LNCaP clone FGC (cell line): ENCODE results near the gene CDC42EP5.

ENCODE experiments used
- DNase-seq: peaks from one replicate; pipeline ENCODE4 v3.0.0-alpha.2; 2011; ENCODE audit warnings: low read depth
- H3K4me3 ChIP-seq: 2 replicates; pipeline ENCODE4 v1.5.1; 2011; ENCODE audit warnings: mild to moderate bottlenecking, low read depth, low read length, control low read depth
- TF ChIP-seq, protein P1 (sequence below): IDR thresholded peaks from 2 replicates; pipeline ENCODE4 v1.5.1; 2012; ENCODE audit warnings: mild to moderate bottlenecking; ENCODE audit not compliant: control insufficient read depth, insufficient read depth; ENCODE audit errors: extremely low read depth

CDC42EP5 gene

DNA sequence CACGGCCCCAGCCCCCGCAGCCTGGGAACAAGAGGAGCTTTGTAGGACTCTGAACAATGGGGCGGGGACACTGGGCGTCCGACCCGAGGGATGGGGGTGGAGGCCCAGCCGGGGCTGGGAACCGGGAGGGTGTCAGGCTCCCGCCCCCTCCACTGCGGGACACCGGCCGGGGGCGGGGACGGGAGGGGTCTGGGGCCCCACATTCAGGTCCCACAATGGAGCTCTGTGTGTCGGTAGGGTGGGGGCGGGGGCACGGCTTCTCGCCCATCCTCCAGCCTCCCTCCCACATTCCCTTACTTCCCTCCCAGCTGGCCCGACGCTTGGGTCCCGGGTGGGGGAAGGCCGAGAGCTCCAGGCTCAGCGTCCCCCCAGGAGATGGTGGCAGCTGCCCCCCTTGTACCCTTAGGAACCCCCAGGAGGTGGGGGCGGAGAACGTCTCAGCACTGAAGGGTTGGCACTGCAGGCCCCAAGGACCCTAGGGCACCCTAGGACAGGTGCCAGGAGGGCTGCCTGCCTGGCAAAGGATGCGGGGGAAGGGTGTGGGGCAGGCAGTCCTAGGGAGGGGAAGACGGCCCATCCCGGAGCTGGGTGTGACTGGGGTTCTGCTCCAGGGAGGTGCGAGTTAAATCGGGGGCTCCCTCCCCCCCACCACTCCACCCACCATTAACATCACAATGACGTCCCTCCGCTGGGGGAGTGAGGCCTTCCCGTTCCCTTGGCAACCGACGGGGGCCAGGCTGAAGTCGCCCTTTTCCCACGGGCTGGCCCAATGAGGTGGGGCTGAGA lies 52.5 kb downstream of the CDC42EP5 start:
- DNase-seq = no peak
- TF ChIP-seq, protein P1, sequence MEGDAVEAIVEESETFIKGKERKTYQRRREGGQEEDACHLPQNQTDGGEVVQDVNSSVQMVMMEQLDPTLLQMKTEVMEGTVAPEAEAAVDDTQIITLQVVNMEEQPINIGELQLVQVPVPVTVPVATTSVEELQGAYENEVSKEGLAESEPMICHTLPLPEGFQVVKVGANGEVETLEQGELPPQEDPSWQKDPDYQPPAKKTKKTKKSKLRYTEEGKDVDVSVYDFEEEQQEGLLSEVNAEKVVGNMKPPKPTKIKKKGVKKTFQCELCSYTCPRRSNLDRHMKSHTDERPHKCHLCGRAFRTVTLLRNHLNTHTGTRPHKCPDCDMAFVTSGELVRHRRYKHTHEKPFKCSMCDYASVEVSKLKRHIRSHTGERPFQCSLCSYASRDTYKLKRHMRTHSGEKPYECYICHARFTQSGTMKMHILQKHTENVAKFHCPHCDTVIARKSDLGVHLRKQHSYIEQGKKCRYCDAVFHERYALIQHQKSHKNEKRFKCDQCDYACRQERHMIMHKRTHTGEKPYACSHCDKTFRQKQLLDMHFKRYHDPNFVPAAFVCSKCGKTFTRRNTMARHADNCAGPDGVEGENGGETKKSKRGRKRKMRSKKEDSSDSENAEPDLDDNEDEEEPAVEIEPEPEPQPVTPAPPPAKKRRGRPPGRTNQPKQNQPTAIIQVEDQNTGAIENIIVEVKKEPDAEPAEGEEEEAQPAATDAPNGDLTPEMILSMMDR = no peak
- H3K4me3 ChIP-seq = no peak overlapping the region

DNA sequence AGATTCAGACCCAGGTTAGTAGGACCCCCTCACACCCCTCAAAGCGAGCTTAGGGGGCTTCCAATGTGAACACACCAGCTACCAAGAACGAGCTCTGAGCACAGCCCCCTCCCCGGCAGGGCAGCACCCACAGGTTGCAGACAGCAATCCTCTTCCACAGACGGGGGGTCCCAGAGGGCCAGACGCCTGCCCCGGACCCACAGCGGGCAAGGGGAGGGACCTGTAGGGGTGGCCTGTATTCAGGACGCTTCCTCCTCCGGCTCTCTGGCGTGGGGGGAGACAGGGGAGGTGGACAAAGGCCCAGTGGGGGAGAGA lies 53.1 kb downstream of the CDC42EP5 start:
- TF ChIP-seq, protein P1 = no peak
- H3K4me3 ChIP-seq = no peak overlapping the region
- no peak for DNase-seq

DNA sequence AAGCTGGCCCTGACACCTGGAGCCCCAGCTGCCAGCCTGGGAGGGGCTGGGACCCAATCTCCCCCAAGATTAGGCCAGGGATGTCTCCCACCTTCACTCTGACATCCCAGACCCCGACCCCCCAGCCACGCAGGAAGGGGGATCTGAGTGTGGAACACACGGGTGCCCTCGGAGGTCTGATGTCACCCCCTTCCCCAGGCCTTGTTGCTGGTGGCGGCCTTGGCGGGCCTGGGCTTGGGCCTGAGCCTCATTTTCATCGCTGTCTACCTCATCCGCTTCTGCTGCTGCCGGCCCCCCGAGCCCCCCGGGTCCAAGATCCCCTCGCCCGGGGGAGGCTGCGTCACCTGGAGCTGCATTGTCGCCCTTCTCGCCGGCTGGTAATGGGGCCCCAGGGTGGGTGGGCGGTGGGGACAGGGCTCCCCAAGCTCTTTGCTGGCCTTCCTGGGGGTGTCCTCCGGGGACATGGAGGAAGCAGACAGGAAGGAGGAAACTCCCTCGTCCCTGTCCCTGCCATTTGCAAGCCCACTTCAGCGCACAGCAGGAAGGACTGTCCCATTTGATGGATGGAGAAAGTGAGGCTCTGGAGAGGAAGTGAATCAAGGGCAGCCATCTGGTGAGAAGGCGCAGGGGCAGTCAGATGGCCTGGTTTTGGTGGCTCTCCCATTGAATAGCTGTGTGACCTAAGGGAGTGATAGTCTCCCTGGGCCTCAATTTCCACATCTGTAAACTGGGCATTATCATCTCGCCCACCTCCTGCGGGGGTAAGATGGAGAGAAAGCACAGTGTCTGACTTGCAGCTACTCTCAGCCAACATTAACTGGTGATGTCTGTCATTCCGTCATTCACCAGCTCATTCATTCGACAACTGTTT lies 53.9 kb downstream of the CDC42EP5 start:
- no peak overlapping the region for H3K4me3 ChIP-seq
- TF ChIP-seq, protein P1 = no peak
- DNase-seq = no peak

DNA sequence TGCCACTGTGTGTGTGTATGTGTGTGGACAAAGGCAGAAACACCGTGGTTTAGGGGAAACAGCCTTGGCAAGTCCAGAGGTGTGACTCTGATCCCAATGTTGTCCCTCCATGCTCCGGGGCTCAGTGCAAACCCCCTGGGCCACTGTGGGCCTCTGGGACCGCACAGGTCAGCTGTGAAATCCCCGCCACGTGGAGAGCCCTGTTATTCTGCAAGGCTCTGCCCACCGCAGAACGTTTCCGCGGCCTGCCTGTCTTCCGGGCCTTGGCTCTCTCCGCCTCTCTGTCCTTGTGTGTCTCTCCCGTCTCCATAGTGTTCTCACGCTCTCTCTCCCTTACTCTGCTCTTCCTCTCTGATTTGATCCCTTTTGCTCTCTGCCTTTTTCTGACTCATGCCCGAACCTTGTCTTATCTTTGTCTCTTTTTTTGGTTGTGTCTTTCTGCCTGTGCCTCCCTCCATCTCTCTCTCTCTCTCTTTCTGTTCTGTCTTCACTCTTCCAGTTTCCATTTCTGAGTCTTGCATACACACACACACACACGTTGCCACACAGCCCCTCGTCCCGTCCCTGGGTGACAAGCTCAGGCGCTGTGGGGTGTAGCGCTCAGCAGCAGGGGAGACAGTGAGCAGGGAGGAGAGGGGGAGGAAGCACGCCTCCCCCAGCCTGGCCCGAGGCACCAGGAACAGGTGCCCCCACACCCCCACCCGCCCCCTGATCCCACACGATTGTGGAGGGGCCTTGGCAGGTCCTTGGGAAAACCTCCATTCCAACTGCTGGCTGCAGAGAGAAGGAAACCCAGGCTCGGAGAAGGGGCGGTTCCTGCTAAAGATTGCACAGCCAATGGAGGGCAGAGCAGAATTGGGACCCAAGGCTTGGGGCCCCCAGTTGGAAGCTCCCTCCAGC lies 54.8 kb downstream of the CDC42EP5 start:
- DNase-seq = no peak
- no peak overlapping the region for H3K4me3 ChIP-seq
- TF ChIP-seq, protein P1 = no peak

DNA sequence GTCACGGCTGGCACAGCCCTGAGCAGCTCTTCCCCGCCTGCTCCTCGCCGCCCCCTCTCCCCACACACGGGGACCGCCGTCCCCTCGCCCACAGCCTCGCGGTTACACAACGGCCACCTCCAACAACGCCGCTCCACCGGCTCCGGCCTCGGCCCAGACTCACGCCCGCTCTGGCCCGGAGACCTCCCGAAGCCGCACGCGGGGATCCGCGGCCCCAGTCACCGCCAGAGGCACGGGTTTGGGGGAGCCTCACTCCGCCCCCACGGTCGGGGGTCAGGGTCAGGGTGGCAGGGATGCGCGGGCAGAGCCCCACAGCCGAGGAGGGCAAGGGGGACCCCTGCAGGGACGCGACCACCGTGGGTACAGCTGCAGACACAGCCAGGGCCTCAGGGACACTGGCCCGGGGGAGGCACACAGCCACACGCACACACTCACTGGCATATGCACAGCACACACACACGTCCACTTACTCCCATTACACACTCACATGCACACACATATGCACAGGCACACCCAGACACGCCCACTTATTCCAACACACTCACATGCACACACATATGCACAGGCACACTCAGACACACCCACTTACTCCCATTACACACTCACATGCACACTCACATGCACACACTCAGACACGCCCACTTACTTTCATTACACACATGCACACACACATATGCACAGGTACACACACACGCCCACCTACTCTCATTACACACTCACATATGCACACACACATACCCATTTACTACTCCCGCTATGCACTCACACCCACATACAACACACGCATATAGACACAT lies 56.2 kb downstream of the CDC42EP5 start:
- no peak overlapping the region for H3K4me3 ChIP-seq
- no peak for DNase-seq
- TF ChIP-seq, protein P1 = no peak

DNA sequence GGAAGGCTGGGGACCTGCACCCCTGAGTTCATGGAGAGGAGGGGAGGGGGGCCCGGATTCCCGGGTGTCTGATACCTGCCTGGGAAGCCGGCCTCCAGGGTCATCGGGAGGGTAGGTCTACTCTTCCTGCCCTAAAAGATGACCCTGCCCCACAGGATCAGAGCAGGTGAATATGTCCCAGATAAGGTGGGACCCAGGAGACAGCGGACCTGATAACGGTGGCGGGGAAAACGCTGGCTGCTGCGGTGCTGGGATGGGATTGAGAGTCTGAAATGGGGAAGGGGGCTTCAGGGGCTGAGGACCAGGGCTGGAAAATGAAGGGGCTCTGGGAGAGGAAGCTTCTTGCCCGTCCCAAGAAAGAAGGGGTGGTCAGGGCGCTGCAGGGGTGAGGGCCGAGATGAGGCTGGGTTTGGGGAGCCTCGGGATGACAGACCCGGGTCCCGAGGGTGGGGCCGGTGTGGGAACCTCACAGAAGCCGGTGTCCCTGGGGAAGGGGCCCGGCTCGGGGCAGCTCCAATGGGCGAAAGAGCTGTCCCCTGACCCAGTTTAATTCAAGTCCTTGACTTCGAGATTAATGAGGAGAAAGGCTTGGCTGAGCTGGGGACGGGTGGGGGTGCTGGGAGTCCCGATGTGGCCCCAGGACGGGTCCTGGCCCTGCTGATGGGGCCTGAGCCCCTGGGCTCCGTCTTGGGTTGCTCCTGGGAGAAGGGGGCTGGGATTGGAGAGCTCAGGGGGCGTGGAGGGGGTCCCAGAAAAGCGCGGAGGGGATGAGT lies 57.0 kb downstream of the CDC42EP5 start:
- no peak overlapping the region for H3K4me3 ChIP-seq
- no peak for DNase-seq
- TF ChIP-seq, protein P1 = no peak
